HepG2 (cell line): ENCODE results near the gene LCAT. TPM values are rescaled to one million over a fixed set of nuclear protein-coding genes. Genes with fewer than 3 reads are reported as not detected.

Source experiments
- EEA1 ChIP-seq: sonication (generic); formaldehyde crosslinking; IDR thresholded peaks from 2 replicates; pipeline ENCODE4 v1.5.1; 2020; ENCODE audit warnings: mild to moderate bottlenecking, missing genetic modification reagents, borderline replicate concordance
- EZH2 ChIP-seq: conservative IDR thresholded peaks from 2 replicates; pipeline ENCODE4 v1.6.1; 2012; ENCODE audit warnings: mild to moderate bottlenecking, low read depth, low read length, moderate library complexity
- MIER3 ChIP-seq: IDR thresholded peaks from 2 replicates; pipeline ENCODE4 v1.6.1; 2016; ENCODE audit warnings: missing compliant biosample characterization, borderline replicate concordance
- PCBP1 ChIP-seq: fragments of 200-400 bp; formaldehyde crosslinking; IDR thresholded peaks from 2 replicates; pipeline ENCODE4 v1.6.1; 2017; ENCODE audit warnings: mild to moderate bottlenecking, low read depth, low read length, borderline replicate concordance
- POLR2A ChIP-seq, 2 experiments: IDR thresholded peaks; 2 replicates each; pipeline ENCODE4 v1.6.1; 2011; ENCODE audit warnings: low read depth in 2 of 2, low read length in 2 of 2, mild to moderate bottlenecking in 1 of 2, moderate library complexity in 1 of 2; ENCODE audit not compliant: insufficient read depth in 1 of 2
- RBFOX2 ChIP-seq: fragments of 200-400 bp; formaldehyde crosslinking; IDR thresholded peaks from 2 replicates; pipeline ENCODE4 v1.6.1; 2017; ENCODE audit warnings: low read depth, mild to moderate bottlenecking, low read length
- SOX6 ChIP-seq, 2 experiments: fragments of 450-650 bp in 1 of 2; sonication (generic) in 1 of 2; formaldehyde crosslinking in 1 of 2; IDR thresholded peaks; 2 replicates each; pipeline versions ENCODE4 v1.4.0 to v1.6.1; 2017 to 2020; ENCODE audit warnings: antibody characterized with exemption in 1 of 2, mild to moderate bottlenecking in 1 of 2, missing genetic modification reagents in 1 of 2
- SRSF4 ChIP-seq: fragments of 200-400 bp; formaldehyde crosslinking; IDR thresholded peaks from one replicate; pipeline ENCODE4 v1.6.1; 2018; ENCODE audit warnings: mild to moderate bottlenecking, low read depth, low read length, moderate library complexity; ENCODE audit not compliant: poor library complexity, severe bottlenecking
- STAT5B ChIP-seq: sonication (generic); formaldehyde crosslinking; IDR thresholded peaks from 2 replicates; pipeline ENCODE4 v1.4.0; 2020; ENCODE audit warnings: missing genetic modification reagents
- SUZ12 ChIP-seq: fragments of 150-350 bp; IDR thresholded peaks from 2 replicates; pipeline ENCODE4 v1.6.1; 2014; ENCODE audit warnings: low read depth, low read length
- TCF12 ChIP-seq, 2 experiments: fragments of 450-650 bp in 1 of 2; sonication (generic) in 1 of 2; formaldehyde crosslinking in 1 of 2; IDR thresholded peaks; 2 replicates each; pipeline versions ENCODE4 v1.6.1 to v1.8.0; 2017 to 2022; ENCODE audit warnings: antibody characterized with exemption in 1 of 2, mild to moderate bottlenecking in 1 of 2, missing genetic modification reagents in 1 of 2, moderate library complexity in 1 of 2
- ZNF17 ChIP-seq: sonication (generic); formaldehyde crosslinking; IDR thresholded peaks from 2 replicates; pipeline ENCODE4 v1.5.0; 2020; ENCODE audit warnings: mild to moderate bottlenecking, missing genetic modification reagents
- ZNF235 ChIP-seq: sonication (generic); formaldehyde crosslinking; IDR thresholded peaks from 2 replicates; pipeline ENCODE4 v1.8.1; 2023; ENCODE audit warnings: mild to moderate bottlenecking, missing genetic modification reagents, borderline replicate concordance
- ZNF274 ChIP-seq: sonication (generic); formaldehyde crosslinking; IDR thresholded peaks from 2 replicates; pipeline ENCODE4 v1.5.1; 2020; ENCODE audit warnings: mild to moderate bottlenecking, missing genetic modification reagents
- ZNF468 ChIP-seq: sonication (generic); formaldehyde crosslinking; IDR thresholded peaks from 2 replicates; pipeline ENCODE4 v1.8.0; 2022; ENCODE audit warnings: mild to moderate bottlenecking, moderate library complexity, missing genetic modification reagents
- ZNF615 ChIP-seq: sonication (generic); formaldehyde crosslinking; IDR thresholded peaks from 2 replicates; pipeline ENCODE4 v1.5.0; 2020; ENCODE audit warnings: mild to moderate bottlenecking, missing genetic modification reagents, borderline replicate concordance
- ZNF724P ChIP-seq: sonication (generic); formaldehyde crosslinking; IDR thresholded peaks from 2 replicates; pipeline ENCODE4 v1.8.0; 2022; ENCODE audit warnings: missing genetic modification reagents, borderline replicate concordance
- ZNF75D ChIP-seq: sonication (generic); formaldehyde crosslinking; IDR thresholded peaks from 2 replicates; pipeline ENCODE4 v1.8.1; 2023; ENCODE audit warnings: missing genetic modification reagents, mild to moderate bottlenecking, borderline replicate concordance
- ZSCAN31 ChIP-seq: sonication (generic); formaldehyde crosslinking; IDR thresholded peaks from 2 replicates; pipeline ENCODE4 v1.5.0; 2020; ENCODE audit warnings: low read depth, mild to moderate bottlenecking, missing genetic modification reagents
- polyA plus RNA-seq, 8 experiments: library from polyadenylated mRNA; depleted of rRNA in 3 of 8; stranded (reverse) in 7 of 8; unstranded in 1 of 8; fragments of >200 nt; fragmentation: Illumina TruSeq in 4 of 8; extraction: Trizol in 4 of 8; gene quantifications; 2 replicates each; pipeline versions ENCODE4 v1.2.1 to v1.2.3, GENCODE V29; 2011 to 2016; ENCODE audit warnings: low read depth in 4 of 8, missing spikeins in 1 of 8, mixed read lengths in 1 of 8; ENCODE audit not compliant: insufficient read depth in 1 of 8
- total RNA-seq, 5 experiments: library from RNA; depleted of rRNA; stranded (reverse); fragments of >200 nt; fragmentation: Illumina TruSeq; extraction: Trizol; gene quantifications; 2 replicates each; pipeline ENCODE4 v1.2.3, GENCODE V29; 2016; ENCODE audit warnings: low read depth in 1 of 5
- TF ChIP-seq, protein P1 (sequence below): sonication (generic); formaldehyde crosslinking; conservative IDR thresholded peaks from 2 replicates; pipeline ENCODE4 v1.4.0; 2020; ENCODE audit warnings: missing genetic modification reagents
- TF ChIP-seq, protein P2 (sequence below): sonication (generic); formaldehyde crosslinking; IDR thresholded peaks from 2 replicates; pipeline ENCODE4 v1.8.1; 2023; ENCODE audit warnings: mild to moderate bottlenecking, moderate library complexity, missing genetic modification reagents
- TF ChIP-seq, protein P3 (sequence below): sonication (generic); formaldehyde crosslinking; IDR thresholded peaks from 2 replicates; pipeline ENCODE4 v1.4.0; 2020; ENCODE audit warnings: missing genetic modification reagents
- TF ChIP-seq, protein P4 (sequence below): sonication (generic); formaldehyde crosslinking; IDR thresholded peaks from 2 replicates; pipeline ENCODE4 v1.5.1; 2020; ENCODE audit warnings: mild to moderate bottlenecking, missing genetic modification reagents, moderate library complexity

The LCAT gene
- total and polyA plus RNA-seq, 2 of the 13 experiments (the other 11 are each of a cell fraction or from before 2014, with no cell fraction given), result 36.1 to 38.9 TPM

DNA sequence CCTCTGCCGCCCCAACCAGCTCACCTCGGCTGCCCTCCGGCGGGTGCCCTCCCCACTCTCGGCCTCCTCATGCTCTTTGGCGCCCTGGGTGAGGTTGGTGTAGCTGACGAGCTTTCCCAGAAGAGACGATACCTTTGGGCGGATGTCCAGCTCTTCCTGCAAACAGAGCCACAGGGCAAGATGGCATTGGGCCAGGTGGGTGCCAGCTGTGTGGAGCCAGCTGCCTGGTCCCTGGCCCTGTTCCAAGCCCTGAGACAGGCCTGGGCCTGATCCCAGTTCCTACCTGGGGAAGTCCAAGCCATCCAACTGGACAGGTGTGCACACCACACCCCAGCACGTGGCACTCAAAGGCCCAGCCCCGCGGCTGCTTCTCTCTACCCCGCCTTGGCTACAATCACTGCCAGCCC is 17.6 kb upstream of the LCAT start (continued):
- no peak for TF ChIP-seq TCF12 (IDR thresholded peaks at IDR 0.05)
- TF ChIP-seq TCF12 (CRISPR knock-in tag; IDR thresholded peaks at IDR 0.05), result no peak
- no peak for TF ChIP-seq ZNF468
- TF ChIP-seq, protein P1, sequence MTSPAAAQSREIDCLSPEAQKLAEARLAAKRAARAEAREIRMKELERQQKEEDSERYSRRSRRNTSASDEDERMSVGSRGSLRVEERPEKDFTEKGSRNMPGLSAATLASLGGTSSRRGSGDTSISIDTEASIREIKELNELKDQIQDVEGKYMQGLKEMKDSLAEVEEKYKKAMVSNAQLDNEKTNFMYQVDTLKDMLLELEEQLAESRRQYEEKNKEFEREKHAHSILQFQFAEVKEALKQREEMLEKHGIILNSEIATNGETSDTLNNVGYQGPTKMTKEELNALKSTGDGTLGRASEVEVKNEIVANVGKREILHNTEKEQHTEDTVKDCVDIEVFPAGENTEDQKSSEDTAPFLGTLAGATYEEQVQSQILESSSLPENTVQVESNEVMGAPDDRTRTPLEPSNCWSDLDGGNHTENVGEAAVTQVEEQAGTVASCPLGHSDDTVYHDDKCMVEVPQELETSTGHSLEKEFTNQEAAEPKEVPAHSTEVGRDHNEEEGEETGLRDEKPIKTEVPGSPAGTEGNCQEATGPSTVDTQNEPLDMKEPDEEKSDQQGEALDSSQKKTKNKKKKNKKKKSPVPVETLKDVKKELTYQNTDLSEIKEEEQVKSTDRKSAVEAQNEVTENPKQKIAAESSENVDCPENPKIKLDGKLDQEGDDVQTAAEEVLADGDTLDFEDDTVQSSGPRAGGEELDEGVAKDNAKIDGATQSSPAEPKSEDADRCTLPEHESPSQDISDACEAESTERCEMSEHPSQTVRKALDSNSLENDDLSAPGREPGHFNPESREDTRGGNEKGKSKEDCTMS (CRISPR knock-in tag), result no peak
- TF ChIP-seq SUZ12, result no peak
- TF ChIP-seq EZH2, result no peak
- TF ChIP-seq SRSF4, result no peak
- TF ChIP-seq, protein P2, sequence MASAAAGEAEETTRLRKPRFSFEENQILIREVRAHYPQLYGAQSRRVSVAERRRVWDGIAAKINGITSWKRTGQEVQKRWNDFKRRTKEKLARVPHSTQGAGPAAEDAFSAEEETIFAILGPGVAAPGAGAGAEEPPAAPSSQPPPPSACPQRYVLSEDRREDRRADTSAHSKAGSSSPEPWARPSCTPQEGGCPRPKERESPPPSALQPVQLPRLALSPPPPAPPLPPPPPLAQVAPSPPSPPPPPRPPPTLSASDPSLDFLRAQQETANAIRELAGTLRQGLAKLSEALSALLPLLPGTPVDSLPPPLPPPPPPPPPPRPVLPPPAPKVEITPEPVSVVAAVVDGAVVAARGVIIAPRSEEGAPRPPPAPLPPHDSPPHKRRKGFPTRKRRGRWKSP (CRISPR knock-in tag), result no peak
- no peak for TF ChIP-seq PCBP1
- peak; percentile 44 for TF ChIP-seq RBFOX2
- TF ChIP-seq SOX6 (IDR thresholded peaks at IDR 0.05), result no peak
- TF ChIP-seq SOX6 (CRISPR knock-in tag; IDR thresholded peaks at IDR 0.05), result no peak
- TF ChIP-seq MIER3 (CRISPR knock-in tag), result no peak
- TF ChIP-seq EEA1, result no peak
- TF ChIP-seq ZNF724P, result 0 out of 2 replicates have a peak, but pooled peaks have one; percentile 36
- TF ChIP-seq ZSCAN31 (CRISPR knock-in tag), result 0 out of 2 replicates have a peak, but pooled peaks have one; percentile 32
- TF ChIP-seq, protein P3, sequence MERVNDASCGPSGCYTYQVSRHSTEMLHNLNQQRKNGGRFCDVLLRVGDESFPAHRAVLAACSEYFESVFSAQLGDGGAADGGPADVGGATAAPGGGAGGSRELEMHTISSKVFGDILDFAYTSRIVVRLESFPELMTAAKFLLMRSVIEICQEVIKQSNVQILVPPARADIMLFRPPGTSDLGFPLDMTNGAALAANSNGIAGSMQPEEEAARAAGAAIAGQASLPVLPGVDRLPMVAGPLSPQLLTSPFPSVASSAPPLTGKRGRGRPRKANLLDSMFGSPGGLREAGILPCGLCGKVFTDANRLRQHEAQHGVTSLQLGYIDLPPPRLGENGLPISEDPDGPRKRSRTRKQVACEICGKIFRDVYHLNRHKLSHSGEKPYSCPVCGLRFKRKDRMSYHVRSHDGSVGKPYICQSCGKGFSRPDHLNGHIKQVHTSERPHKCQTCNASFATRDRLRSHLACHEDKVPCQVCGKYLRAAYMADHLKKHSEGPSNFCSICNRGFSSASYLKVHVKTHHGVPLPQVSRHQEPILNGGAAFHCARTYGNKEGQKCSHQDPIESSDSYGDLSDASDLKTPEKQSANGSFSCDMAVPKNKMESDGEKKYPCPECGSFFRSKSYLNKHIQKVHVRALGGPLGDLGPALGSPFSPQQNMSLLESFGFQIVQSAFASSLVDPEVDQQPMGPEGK (CRISPR knock-in tag), result no peak
- TF ChIP-seq ZNF235 (CRISPR knock-in tag), result no peak
- TF ChIP-seq, protein P4, sequence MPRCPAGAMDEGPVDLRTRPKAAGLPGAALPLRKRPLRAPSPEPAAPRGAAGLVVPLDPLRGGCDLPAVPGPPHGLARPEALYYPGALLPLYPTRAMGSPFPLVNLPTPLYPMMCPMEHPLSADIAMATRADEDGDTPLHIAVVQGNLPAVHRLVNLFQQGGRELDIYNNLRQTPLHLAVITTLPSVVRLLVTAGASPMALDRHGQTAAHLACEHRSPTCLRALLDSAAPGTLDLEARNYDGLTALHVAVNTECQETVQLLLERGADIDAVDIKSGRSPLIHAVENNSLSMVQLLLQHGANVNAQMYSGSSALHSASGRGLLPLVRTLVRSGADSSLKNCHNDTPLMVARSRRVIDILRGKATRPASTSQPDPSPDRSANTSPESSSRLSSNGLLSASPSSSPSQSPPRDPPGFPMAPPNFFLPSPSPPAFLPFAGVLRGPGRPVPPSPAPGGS (CRISPR knock-in tag), result no peak
- no peak for TF ChIP-seq STAT5B (CRISPR knock-in tag)
- TF ChIP-seq ZNF615 (CRISPR knock-in tag), result no peak
- no peak for TF ChIP-seq ZNF75D
- TF ChIP-seq ZNF274 (CRISPR knock-in tag), result no peak
- 0 out of 4 replicates have a peak, but pooled peaks of 1 of the 2 experiments have one; percentile 10 for TF ChIP-seq POLR2A (IDR thresholded peaks at IDR 0.05; ENCODE audit: insufficient read depth in 1 of 2, low read depth in 2 of 2, low read length in 2 of 2)
- no peak for TF ChIP-seq ZNF17
